ENCODE results near the gene ATP11B. TPM values are rescaled to one million over a fixed set of nuclear protein-coding genes. Genes with fewer than 3 reads are reported as not detected.

The ATP11B gene
- total RNA-seq, 1 experiment from 2014 or later, result 70.1 TPM

DNA sequence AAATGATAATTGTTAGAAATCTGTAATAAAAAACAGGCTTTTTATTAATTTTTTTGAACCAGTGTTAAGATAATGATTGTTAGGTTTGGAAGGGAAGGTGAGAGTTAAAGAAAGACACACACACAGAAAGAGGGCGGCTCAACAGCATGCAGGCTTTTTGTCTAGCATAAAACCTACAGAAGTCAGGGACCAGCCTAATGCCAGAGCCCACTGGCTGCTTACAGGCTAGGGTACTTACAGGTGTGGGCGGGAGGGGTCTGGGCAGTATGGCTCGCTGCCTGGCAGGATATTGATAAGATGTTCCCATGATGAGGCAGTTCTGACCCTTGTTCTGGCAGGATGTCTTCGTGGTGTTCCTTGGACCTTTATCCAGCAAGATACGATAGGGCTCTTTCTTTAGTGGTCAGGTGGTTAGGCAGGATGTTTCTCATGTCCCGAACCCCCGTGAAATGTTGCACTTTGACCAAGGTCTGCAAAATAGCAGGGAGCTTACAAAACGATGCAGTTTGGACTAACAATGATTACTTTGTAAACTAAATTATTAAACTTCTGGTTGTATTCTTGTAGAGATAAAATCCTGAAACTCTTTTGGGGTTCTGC lies 102.3 kb downstream of the ATP11B start:
- BruUV-seq (replicated peaks), result no TSS peak
- intact Hi-C loops (cut with micrococcal nuclease; ENCODE audit: unreplicated experiment), result no loop called here
- CTCF ChIA-PET, result no interaction called here
- POLR2A ChIA-PET (ENCODE audit: low non-redundant PET), result no interaction called here
- no peak for TF ChIP-seq EZH2 (IDR thresholded peaks at IDR 0.05; ENCODE audit: borderline replicate concordance, low read depth, low read length, poor library complexity, severe bottlenecking)
- Histone ChIP-seq H3K4me1 (ENCODE audit: insufficient read depth, low read length, poor library complexity, severe bottlenecking) (no peaks in the 10 kb centered on the region), H3K4me3 (ENCODE audit: low read depth, low read length, poor library complexity, severe bottlenecking) (no peak overlapping the region), H3K27ac (ENCODE audit: low read depth, low read length, poor library complexity, severe bottlenecking) (no peak overlapping the region), H3K9me3 (ENCODE audit: low read depth, low read length, poor library complexity, severe bottlenecking) (no peaks in the 10 kb centered on the region), H3K27me3 (replicated peaks; ENCODE audit: insufficient read depth, low read depth, low read length, poor library complexity) (no peaks in the 10 kb centered on the region), H3K36me3 (ENCODE audit: insufficient read depth, low read length, poor library complexity, severe bottlenecking) (no peaks in the 10 kb centered on the region)
- DNase-seq (ENCODE audit: low spot score), result no peak

DNA sequence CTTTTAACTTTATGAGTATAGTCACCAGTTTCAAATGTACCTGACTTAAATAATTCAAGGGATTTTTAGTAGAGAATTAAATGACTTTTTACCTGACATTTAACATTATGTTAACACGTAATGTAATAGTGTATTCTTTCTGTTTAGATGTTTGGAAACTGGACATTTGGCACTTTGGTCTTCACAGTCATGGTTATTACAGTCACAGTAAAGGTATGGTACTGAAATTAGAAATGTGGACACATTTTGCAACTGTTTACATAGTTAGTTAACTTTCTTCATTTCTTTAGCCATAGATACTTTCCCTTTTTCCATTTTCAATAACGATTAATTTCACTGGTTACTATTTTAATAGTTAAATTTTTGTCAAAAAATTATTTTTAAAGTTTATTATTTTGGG lies 103.2 kb downstream of the ATP11B start:
- no peaks in the 10 kb centered on the region for H3K36me3 ChIP-seq (ENCODE audit: insufficient read depth, low read length, poor library complexity, severe bottlenecking)
- ChIA-PET POLR2A (ENCODE audit: low non-redundant PET) (no interaction called here), CTCF (no interaction called here)
- H3K27ac ChIP-seq (ENCODE audit: low read depth, low read length, poor library complexity, severe bottlenecking), result no peak overlapping the region
- H3K4me1 ChIP-seq (ENCODE audit: insufficient read depth, low read length, poor library complexity, severe bottlenecking), result no peaks in the 10 kb centered on the region
- intact Hi-C loops (cut with micrococcal nuclease; ENCODE audit: unreplicated experiment), result no loop called here
- no peak for DNase-seq (ENCODE audit: low spot score)
- H3K9me3 ChIP-seq (ENCODE audit: low read depth, low read length, poor library complexity, severe bottlenecking), result no peaks in the 10 kb centered on the region
- no peak for TF ChIP-seq EZH2 (IDR thresholded peaks at IDR 0.05; ENCODE audit: borderline replicate concordance, low read depth, low read length, poor library complexity, severe bottlenecking)
- H3K27me3 ChIP-seq (replicated peaks; ENCODE audit: insufficient read depth, low read depth, low read length, poor library complexity), result no peaks in the 10 kb centered on the region
- H3K4me3 ChIP-seq (ENCODE audit: low read depth, low read length, poor library complexity, severe bottlenecking), result no peak overlapping the region
- no TSS peak for BruUV-seq (replicated peaks)

DNA sequence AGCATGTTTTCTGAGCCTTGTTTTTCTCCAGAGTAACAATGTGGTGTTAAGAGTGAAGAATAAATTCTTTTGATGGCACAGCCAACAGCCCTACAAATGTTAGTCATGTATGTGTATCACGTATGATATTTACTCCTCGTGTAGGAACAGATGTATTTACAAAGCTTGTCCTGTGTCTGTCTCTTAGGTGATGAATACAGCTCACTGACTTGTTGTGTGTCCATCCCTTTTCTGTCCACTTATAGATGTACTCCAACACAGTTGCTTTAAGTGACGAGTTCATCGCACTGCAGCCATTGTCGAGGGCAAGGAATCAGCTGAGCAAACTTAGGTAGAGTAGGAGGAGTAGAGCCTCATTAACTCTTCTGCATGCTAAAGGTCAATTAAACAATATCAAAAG lies 108.9 kb downstream of the ATP11B start:
- ChIA-PET POLR2A (ENCODE audit: low non-redundant PET) (no interaction called here), CTCF (no interaction called here)
- no peak overlapping the region for H3K4me3 ChIP-seq (ENCODE audit: low read depth, low read length, poor library complexity, severe bottlenecking)
- intact Hi-C loops (cut with micrococcal nuclease; ENCODE audit: unreplicated experiment), result loop anchor here (10.0 kb wide), 2 partner anchors 187 to 493 kb away; no protein-coding TSS in a partner anchor
- H3K4me1 ChIP-seq (ENCODE audit: insufficient read depth, low read length, poor library complexity, severe bottlenecking), result no peaks in the 10 kb centered on the region
- TF ChIP-seq, protein P1, sequence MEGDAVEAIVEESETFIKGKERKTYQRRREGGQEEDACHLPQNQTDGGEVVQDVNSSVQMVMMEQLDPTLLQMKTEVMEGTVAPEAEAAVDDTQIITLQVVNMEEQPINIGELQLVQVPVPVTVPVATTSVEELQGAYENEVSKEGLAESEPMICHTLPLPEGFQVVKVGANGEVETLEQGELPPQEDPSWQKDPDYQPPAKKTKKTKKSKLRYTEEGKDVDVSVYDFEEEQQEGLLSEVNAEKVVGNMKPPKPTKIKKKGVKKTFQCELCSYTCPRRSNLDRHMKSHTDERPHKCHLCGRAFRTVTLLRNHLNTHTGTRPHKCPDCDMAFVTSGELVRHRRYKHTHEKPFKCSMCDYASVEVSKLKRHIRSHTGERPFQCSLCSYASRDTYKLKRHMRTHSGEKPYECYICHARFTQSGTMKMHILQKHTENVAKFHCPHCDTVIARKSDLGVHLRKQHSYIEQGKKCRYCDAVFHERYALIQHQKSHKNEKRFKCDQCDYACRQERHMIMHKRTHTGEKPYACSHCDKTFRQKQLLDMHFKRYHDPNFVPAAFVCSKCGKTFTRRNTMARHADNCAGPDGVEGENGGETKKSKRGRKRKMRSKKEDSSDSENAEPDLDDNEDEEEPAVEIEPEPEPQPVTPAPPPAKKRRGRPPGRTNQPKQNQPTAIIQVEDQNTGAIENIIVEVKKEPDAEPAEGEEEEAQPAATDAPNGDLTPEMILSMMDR (conservative IDR thresholded peaks at IDR 0.05; ENCODE audit: low read depth, low read length), result no peak
- no peak for TF ChIP-seq EZH2 (IDR thresholded peaks at IDR 0.05; ENCODE audit: borderline replicate concordance, low read depth, low read length, poor library complexity, severe bottlenecking)
- no peaks in the 10 kb centered on the region for H3K27me3 ChIP-seq (replicated peaks; ENCODE audit: insufficient read depth, low read depth, low read length, poor library complexity)
- H3K36me3 ChIP-seq (ENCODE audit: insufficient read depth, low read length, poor library complexity, severe bottlenecking), result peaks cover 5% of the 10 kb centered on the region
- no peak for DNase-seq (ENCODE audit: low spot score)
- BruUV-seq (replicated peaks), result no TSS peak
- H3K27ac ChIP-seq (ENCODE audit: low read depth, low read length, poor library complexity, severe bottlenecking), result no peak overlapping the region
- H3K9me3 ChIP-seq (ENCODE audit: low read depth, low read length, poor library complexity, severe bottlenecking), result no peaks in the 10 kb centered on the region

DNA sequence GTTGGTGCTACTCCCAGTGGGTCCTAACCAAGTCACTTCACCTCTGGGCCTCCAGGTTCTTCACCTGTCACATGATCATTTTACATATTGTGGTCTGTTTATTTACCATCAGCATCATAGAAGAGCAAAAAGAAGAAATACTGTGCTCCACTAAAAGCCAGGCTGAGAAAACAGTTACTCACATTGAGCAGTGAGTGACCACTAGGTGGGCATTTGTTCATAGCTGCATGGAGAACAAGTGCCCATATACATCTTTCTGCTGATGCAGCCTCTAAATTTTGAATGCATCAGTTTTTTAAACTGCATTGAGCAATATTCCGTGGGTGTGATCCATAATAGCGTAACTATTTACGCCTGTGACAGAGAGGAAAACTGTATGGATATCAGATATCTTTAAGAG lies 110.9 kb downstream of the ATP11B start:
- BruUV-seq (replicated peaks), result no TSS peak
- H3K27ac ChIP-seq (ENCODE audit: low read depth, low read length, poor library complexity, severe bottlenecking), result no peak overlapping the region
- no peak for TF ChIP-seq EZH2 (IDR thresholded peaks at IDR 0.05; ENCODE audit: borderline replicate concordance, low read depth, low read length, poor library complexity, severe bottlenecking)
- TF ChIP-seq, protein P1 (conservative IDR thresholded peaks at IDR 0.05; ENCODE audit: low read depth, low read length), result no peak
- CTCF ChIA-PET, result no interaction called here
- H3K4me1 ChIP-seq (ENCODE audit: insufficient read depth, low read length, poor library complexity, severe bottlenecking), result no peaks in the 10 kb centered on the region
- H3K4me3 ChIP-seq (ENCODE audit: low read depth, low read length, poor library complexity, severe bottlenecking), result no peak overlapping the region
- DNase-seq (ENCODE audit: low spot score), result no peak
- H3K27me3 ChIP-seq (replicated peaks; ENCODE audit: insufficient read depth, low read depth, low read length, poor library complexity), result no peaks in the 10 kb centered on the region
- POLR2A ChIA-PET (ENCODE audit: low non-redundant PET), result no interaction called here
- H3K9me3 ChIP-seq (ENCODE audit: low read depth, low read length, poor library complexity, severe bottlenecking), result no peaks in the 10 kb centered on the region
- intact Hi-C loops (cut with micrococcal nuclease; ENCODE audit: unreplicated experiment), result loop anchor here (10.0 kb wide), 2 partner anchors 189 to 491 kb away; no protein-coding TSS in a partner anchor
- peaks cover 5% of the 10 kb centered on the region for H3K36me3 ChIP-seq (ENCODE audit: insufficient read depth, low read length, poor library complexity, severe bottlenecking)

All from A673 (cell line).